ENCODE measurements around the gene ACOX1. TPM values are rescaled to one million over a fixed set of nuclear protein-coding genes. Genes with fewer than 3 reads are reported as not detected.

ACOX1 gene
- total and polyA plus RNA-seq, 2 of the 13 experiments (the other 11 are each of a cell fraction or from before 2014, with no cell fraction given): 86.4 to 120 TPM

GRCh38 chr17:75896415-75897159, 82.4 kb downstream of the ACOX1 start, which contains the start of gene TRIM65 (continued):
- peak; percentile 33; the same call in 1 of the 2 replicates for TF ChIP-seq RARG (CRISPR knock-in tag; IDR thresholded peaks at IDR 0.05; ENCODE audit: low read depth)
- no peak for TF ChIP-seq ZKSCAN5 (CRISPR knock-in tag; IDR thresholded peaks at IDR 0.05)
- TF ChIP-seq SRY (CRISPR knock-in tag; IDR thresholded peaks at IDR 0.05): peak; percentile 91; the same call in 1 of the 2 replicates
- no peak for TF ChIP-seq SUZ12 (IDR thresholded peaks at IDR 0.05; ENCODE audit: low read depth, low read length)
- peak; percentile 89 for TF ChIP-seq CSRNP1 (CRISPR knock-in tag; IDR thresholded peaks at IDR 0.05)
- TF ChIP-seq SIN3B (IDR thresholded peaks at IDR 0.05; ENCODE audit: low read length): 0 out of 2 replicates have a peak, but pooled peaks have one; percentile 36
- no peak; the same call in none of the 2 replicates for TF ChIP-seq IKZF5 (CRISPR knock-in tag; IDR thresholded peaks at IDR 0.05)
- no peak for TF ChIP-seq MAFG (CRISPR knock-in tag; IDR thresholded peaks at IDR 0.05)
- peak; percentile 63; the same call in 1 of the 2 replicates for TF ChIP-seq ATF7-NPFF (CRISPR knock-in tag; IDR thresholded peaks at IDR 0.05; ENCODE audit: low read depth)
- TF ChIP-seq TFAP4 (IDR thresholded peaks at IDR 0.05; ENCODE audit: borderline replicate concordance, low read depth): 0 out of 2 replicates have a peak, but pooled peaks have one; percentile 20
- no peak for TF ChIP-seq ZNF530 (CRISPR knock-in tag; IDR thresholded peaks at IDR 0.05; ENCODE audit: low read depth)
- TF ChIP-seq ZHX2 (IDR thresholded peaks at IDR 0.05; ENCODE audit: low read depth): peak; percentile 11; the same call in 1 of the 2 replicates
- peak; percentile 79; the same call in 1 of the 2 replicates for TF ChIP-seq ZHX2 (CRISPR knock-in tag; IDR thresholded peaks at IDR 0.05; ENCODE audit: borderline replicate concordance)
- TF ChIP-seq ZNF556 (CRISPR knock-in tag; IDR thresholded peaks at IDR 0.05; ENCODE audit: borderline replicate concordance): peak; percentile 81; the same call in 1 of the 2 replicates
- peak; percentile 68 for TF ChIP-seq AGO1 (IDR thresholded peaks at IDR 0.05; ENCODE audit: low read depth, low read length, poor library complexity, severe bottlenecking)
- TF ChIP-seq HNF4A (CRISPR knock-in tag; IDR thresholded peaks at IDR 0.05): no peak
- no peak for TF ChIP-seq TCF12 (IDR thresholded peaks at IDR 0.05)
- TF ChIP-seq TCF12 (CRISPR knock-in tag; IDR thresholded peaks at IDR 0.05): peak; percentile 38; the same call in 1 of the 2 replicates
